HG02981 (cell line): ENCODE results near the gene RUNX2.

Experiments used
- ATAC-seq: cut with Tn5 transposase; IDR thresholded peaks from one replicate; pipeline ENCODE4 v1.9.1; 2021; ENCODE audit warnings: mild to moderate bottlenecking, moderate library complexity; ENCODE audit not compliant: unreplicated experiment

RUNX2 gene

DNA sequence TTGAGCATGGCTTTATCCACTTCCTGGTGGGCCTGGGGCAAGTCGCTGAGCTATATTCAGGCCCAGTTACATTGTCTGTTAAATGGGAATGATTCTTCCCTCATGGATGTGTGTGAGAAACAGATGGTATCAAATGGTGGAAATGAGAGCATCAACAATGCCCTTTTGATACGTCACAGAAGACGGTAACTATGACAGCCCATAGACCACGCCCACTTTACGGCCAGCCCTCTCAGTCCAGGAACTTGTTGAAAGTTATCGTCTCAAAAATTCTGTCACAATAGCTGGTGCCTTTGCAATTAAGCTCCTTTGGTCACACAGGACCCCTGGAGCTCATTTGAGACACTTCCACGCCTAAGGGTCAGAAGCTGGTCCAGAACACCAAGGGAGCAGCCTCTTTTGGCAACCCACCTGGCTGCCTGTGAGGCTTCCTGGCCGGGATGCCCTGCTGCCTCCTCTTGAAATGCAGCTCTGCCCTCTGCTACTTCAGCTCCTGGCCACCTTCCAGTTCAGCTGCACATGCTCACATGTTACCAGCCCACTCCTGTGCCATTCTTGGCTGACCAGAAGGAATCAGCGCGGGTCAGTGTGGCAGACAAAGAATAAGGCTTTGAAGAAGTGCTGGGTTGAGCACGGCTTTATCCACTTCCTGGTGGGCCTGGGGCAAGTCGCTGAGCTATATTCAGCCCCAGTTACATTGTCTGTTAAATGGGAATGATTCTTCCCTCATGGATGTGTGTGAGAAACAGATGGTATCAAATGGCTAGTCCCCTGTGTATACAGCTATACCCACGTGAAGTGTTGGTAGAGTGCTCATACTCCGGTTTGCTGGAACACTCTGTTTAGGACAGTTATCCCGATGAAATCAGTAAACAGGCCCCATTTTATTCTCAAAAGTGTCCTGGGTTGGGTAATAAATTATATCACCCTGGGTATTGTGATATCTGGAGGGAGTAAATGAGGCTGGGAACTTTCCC lies 248.8 kb downstream of the RUNX2 start:
- ATAC-seq = no peak

DNA sequence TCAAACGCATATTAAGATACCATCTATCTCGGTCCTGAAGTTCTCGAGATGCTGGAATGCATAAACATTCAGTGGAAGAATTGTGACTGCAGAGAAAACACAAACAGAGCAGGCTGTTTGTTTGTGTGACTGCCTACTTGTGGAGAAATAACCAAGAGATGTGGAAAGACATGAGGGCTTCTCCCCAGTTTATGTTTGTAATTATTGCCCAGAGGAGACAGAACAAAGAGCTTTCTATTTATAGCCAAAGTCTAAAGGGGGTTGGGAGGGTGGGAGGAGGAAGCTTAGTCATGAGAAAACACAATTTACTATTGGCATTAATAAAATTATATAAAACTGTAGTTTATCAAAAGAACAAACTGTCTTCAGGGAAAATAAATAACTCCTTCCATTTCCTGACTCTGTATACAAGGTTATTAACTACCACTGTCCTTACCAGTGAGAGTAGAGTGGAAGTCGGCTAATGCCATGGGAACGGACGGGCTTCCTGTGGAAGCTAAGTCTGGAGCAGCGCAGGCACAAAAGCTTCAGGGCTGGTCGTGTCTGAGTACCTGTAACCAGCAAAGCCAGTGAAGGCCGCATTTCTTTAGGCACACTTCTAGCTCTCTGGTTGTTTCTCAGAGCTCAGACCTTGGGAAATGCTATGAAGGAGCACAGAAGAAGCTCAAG lies 249.8 kb downstream of the RUNX2 start:
- no peak for ATAC-seq

DNA sequence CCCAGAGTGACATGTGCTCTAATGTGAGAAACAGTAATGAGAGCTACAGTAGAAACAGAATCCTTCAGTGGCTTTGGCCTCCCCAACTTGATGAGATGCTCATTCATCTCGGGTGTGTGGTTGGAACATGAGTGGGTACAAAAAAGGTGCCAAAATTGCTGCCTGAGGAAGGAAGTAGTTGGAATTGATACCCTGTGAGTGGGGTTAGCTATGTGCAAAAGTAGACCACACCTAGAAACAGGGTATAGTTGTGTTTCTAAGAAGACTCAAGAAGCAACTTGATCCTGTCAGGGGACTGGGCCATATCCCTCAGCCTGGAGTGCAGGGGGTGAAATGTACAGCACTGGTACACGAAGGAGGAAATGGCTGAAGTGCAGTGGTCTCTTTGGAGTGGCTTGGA lies 256.0 kb downstream of the RUNX2 start:
- no peak for ATAC-seq

DNA sequence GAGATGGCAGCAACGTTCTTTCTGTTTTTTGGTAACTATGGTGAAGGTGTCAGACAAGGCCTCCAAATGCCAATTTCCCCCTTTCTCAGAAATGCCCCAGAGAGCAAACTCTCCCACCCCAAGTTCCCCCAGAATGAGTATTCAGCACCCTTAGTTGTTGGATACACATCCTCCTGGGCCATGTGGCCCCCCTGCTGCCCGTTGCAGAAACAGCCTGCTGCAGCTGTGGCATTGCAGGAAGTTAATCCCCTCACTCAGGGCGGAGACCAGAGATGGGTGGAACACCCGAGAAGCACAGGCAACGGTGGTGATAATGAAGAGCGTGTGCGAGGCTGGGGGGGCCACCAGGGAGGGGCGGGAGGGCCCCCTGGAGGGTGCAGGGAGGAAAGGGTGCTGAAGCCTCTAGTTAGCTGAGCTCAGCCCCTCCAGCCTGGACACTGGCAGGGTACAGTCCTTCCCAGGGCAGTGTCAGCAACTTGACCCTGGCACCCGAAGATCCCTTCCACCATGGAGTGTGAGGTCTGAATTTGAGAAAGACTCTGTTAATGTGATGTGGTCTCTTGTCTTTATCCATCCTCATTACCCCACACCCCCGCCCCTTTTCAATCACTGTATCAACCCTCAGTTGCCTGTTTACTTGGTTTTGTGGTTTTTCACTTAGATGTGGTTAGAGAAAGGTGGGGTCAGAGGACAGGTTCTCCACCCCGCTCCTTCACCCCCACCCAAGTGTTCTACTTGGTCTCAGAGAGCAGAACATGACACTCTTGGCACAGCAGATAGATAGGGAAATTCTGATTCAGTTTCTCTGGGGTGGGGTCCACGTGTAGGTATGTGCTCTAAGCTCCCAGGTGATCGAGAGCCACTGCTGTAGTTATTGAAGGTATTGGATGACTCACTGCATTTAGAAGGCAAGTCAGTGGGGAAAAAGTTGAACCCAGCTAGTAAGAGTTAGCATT lies 258.4 kb downstream of the RUNX2 start:
- ATAC-seq = no peak

DNA sequence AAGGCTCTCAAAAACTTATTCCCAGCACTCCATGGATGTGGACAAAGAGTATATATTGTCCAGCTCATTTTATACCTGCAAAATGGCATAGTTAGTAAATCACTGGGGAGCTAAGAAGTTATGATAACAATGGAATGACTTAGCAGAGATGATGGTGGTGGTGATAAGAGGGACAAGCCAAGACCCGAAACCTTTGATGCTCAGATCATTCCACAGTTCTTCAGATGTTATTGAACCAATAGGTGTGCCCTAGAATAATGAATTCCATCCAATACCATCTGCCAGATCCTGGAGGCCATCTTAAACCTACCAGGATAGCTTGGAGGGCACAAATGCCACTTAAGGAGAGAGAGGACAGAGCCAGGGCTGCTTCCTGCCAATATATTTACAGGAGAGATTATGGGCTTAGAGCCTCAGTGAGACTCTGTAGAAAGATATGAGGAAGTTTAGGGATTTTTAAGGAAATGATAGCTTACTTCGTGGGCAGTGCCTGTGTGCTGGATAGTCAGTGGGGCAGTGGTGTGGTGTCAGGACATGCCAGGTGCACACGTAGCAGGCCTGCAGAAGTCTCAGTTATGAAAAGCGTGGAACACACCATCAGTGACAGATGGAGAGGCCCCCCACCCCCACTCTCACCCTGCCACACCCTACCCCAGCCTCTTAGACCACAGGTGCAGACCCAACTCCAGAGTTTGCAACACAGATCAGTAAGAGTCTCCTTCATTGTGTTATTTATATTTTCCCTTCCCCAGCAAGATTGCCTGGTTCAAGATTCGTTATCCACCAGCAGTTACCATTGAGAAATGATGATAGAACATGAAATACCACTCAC lies 259.3 kb downstream of the RUNX2 start:
- no peak for ATAC-seq

DNA sequence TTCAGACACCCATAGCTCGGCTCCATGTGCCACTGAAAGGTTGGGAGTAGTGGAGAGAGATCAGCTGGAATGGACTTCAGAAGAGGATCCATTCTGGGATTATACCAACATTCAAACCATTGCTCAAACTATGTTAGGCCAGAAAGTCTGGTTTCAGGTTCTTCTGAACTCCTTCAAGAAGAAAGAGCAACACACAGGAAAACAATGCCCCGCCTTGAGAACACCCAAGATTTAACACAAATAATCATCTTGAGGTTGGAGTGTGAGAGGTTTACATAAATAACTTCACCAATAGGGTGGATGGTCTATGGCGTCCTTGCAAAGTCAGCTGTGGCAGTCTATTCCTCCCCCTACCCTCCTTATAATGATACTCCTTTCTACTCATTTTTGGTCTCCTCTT lies 261.2 kb downstream of the RUNX2 start:
- no peak for ATAC-seq

DNA sequence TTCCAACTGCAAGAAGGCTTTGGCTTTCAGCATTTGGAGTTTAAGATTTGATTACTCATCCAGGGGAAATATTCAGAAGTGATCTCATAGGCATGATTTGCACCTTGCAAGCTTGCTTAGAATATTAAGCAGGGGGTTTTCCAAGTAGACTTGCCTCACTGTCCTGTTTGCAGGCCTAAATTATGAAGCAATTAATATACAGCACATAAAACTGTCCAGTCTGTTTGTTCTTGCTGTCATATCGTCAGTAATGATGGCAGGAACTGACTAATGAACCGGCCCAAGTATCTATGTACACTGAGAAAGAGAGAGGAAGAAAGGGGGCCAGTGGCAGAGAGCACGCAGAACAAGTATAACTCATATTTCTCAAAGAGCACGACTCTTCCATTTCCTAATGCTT lies 262.1 kb downstream of the RUNX2 start:
- ATAC-seq = no peak

DNA sequence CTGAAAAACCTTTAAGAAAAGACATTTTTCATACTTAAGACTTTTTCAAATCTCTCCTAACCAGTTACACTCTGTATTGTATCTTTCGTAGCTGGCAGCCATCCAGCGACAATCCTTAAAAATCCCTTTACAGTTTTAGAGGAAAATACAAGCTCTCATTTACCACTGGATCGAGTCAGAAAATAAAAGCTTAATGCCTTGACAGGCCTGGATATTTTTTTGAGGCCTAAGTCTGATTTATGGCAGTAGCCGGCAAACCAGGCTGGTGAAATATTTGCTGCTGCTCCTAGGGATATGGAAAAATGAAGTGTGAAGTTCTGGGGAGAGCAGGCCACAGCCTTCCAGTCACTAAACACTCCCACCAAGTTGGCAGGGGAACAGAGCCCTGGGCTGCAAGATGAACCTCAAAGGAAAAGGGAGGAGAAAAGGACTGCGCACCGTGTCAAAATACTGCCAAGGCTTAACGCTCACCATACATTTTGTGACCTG lies 262.6 kb downstream of the RUNX2 start:
- ATAC-seq = no peak

DNA sequence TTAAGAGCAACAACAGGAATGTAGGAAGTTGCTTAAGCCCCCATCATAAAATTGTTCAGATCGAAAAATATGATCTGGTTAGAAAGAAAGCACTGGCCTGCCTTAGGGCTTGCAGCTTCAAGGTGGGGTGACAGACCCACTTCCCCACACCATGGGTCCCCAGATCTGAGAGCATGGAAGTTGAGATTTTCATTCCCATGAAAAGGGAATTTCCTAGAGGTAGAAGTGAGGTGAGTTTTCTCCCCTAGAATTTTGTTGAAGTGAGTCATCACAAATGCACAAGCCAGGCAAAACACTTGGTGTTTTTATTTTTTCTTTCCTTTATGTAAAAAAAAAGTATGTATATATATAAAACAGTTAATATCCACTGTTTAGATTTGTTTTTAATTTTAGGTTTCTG lies 263.2 kb downstream of the RUNX2 start:
- ATAC-seq = no peak

DNA sequence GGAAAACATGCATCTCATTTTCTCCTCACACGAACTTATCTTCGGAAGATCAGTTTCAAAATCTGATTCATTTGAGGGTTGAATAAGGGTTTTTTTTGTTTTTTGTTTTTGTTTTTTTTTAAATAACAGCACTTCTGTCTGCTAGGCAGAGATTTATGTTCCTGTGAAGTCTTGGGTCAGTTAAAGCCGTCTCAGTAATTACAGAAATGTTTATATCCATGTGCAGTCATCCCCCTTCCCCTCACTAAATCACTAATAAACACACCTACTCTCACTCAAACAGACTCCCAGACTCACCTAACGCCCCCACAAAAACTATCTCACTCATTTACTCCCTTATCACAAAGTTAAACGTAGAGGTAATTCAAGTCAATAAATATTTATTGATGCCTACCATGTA lies 263.8 kb downstream of the RUNX2 start:
- no peak for ATAC-seq

DNA sequence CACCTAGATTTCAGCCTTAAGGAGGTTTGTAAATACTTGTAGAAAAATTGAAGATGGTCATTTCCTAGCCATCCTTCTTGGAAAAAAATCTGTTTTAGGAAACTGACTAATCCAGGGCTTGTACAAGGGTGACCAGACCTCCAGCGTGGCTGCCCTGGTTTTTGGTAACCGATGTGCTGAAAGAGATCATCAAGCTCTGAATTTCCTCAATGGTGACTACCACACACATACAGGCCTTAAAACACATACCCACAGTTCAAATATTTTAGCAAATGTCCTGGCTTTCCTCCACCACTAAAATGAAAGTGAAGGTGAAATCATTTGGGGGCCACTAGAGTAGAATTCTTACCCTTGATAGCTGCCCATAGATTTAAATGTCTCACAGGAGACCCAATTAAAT lies 264.9 kb downstream of the RUNX2 start:
- ATAC-seq = no peak

DNA sequence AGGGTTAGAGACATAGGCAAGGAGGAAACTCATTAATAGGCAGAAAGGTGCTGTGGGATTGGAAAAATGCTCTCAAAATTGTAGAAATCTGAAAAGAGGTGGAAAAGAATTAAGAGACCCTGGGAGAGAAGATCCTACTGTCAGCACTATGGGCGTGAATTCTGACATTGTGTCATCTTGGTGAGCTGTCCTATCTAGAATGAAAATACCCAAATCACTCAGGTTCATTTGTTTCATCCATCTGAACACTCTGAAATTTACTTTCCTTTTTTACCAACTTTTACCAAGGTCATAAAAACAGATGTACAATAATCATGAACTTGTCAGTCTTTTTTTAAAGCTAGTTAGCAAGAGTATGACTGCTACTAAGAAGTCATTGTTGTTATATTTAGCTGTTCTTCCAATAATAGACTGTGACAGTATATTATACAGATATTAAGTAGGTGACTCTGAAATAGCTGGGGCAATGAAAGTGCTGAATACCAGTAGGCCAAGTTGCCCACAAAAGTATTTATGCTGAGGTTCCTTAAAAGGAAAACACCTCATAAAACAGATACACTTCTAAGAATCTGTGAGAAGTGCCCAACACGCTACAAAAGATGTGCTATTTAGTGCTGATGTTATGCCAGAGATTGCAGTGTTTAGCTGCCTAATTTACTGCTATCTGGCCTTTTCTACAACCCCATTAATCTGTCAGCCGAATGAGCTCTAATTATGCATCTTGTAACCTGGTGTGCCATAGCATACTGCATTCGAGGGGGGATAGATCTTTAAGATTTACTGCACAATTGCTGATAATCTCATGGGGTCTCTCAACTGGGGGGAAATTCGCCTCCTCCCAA lies 267.1 kb downstream of the RUNX2 start:
- ATAC-seq = no peak

DNA sequence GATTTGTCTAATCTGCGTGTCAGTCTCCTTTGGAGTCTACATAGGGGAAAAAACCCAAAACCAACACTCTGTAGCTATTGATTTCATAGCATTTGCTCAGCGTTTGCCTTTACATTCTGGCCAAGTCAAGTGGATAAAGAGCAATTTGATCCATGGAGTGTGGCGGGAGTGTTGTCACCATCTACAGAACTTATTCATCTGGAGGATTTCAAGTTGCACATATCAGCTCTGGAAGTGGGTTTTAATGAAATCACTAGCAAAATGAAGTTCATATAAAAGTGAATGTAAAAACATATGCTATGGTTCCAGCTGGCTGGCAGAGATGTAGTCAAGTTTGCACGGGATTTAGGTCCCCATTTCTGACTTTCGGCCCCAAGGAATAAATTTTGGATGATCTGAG lies 269.3 kb downstream of the RUNX2 start:
- ATAC-seq = no peak

DNA sequence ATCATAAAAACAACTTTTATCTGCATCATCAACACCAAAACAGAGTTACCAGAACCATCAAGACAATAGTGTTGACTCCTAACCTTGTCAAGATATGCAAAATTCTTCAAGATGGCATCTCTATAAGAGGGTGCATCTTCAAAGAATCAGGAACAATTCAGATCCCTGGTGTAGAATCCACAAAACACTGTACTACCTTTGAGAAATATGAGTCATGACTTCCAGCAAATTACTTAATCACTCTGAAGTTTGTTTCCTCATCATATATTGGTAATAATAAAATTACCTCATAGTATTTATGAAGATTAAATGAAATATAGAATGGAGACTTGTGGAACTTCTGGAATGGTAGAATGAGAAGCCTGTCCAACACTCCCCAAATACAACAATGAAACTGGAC lies 270.9 kb downstream of the RUNX2 start:
- no peak for ATAC-seq

DNA sequence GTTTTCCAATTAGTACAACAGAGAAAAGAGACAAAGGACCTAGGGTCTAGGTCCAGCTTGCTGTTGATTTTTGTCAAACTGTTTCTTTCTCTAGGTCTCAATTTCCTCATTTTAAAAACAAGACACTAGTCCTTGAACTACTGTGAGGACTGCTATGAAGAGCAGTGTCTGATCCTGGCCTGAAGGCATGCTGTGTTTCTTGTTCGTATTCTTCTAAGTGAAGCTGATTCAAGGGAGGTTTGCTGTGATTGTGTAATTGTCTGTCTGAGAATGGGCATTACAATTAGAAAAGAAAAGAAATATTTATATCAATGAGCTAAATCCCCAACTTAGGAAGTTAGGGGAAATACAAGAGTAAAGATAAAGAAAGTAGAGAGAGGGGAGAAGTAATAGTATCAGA lies 277.8 kb downstream of the RUNX2 start:
- no peak for ATAC-seq

DNA sequence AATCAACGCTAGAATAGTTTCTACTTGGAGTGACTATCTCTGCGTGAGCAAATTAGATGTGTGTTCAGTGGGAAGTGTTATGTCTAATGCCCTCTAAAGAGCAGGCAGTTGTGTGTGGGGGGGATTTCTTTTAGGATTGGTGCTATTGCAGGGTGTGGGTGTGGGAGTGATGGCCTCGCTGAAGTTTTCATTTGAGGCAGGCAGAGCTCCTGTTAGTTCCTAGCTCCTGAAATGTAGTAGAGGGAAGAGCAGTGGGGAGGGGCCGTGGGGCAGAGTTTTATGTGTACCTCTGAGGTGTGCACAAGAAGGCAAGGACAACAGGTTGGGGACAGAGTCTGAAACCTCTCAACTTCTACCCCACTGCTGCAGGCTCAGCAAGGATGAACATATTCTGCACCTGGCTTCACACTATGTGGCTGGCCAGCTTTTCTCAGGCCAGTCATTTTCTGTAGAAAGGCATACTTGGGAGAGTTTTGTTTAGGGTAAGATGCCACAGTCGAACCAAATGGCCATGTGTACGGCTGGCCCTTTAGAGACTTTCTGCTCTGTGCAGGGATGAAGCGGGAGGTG lies 278.8 kb downstream of the RUNX2 start:
- ATAC-seq = no peak

DNA sequence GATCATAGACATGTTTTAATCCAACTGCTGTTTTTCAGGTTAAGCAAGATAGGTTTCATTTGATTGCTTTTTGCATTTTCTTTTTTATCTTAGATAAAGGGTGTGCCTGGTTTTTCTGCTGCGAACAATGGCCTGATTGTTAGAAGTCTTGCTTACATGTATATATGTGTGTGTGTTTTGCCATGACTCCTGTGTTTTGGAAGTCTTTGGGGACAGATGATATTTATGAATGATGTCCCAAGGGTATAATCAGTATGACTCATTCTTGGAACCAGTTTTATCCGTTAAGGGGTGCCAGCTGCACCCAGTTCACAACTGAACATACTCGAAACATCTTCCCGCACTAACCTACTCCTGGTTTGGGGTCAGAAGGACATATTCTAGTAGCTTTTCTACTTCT lies 279.7 kb downstream of the RUNX2 start:
- no peak for ATAC-seq

DNA sequence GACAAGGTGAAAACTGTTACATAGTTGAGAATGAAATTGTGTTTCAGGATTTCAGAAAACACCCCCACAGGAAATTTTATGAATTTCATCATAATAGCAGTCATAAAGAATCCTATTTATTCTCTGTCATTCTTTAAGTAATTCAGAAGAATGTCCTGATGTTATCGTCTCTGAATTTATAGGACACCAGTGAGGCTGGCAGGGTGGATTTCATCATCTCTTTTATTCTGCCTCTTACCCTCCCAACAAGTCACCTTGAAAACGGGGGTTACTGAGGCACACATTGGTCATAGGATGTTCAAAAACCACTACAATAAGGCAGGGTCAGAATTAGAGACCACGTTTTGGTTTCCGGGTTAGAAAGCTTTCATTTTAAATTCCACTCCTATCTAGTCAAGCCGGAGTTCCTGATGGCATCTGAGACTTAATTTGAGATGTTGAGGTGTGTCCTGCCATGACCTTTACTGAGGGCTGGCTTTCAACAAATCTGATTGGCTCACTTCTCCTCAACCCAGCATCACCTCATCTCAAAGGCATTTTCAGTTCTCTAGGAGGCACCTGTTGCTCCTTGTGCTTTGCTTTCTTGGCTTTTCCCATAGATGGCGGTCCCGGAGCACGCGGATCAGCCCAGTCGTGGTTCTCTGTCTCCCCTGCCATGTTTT lies 280.3 kb downstream of the RUNX2 start:
- ATAC-seq = no peak
